OCI-LY3 (cell line): Measurements from ENCODE around the gene TYW1B.
"Not testable (repeated sequence)": the region's sequence is repeated elsewhere in the genome, so short reads cannot be mapped to it uniquely, and the experiment has no call there.

Experiments used
- CTCF ChIP-seq: fragments of 200-600, 300-600 bp; sonication (generic); IDR thresholded peaks from 2 replicates; pipeline ENCODE4 v1.5.1; 2014; ENCODE audit warnings: antibody characterized with exemption, low read length, low read depth
- EZH2phosphoT487 ChIP-seq: fragments of 200-600 bp; shearing (Covaris generic); IDR thresholded peaks from 2 replicates; pipeline ENCODE4 v1.6.1; 2018; ENCODE audit warnings: antibody characterized with exemption, mixed run types, low read depth

GRCh38 chr7:72676086-72676690, 151.8 kb downstream of the TYW1B start:
- not testable (repeated sequence) for TF ChIP-seq CTCF, EZH2phosphoT487
